HepG2 (cell line): ENCODE data around the gene S1PR2. TPM values are rescaled to one million over a fixed set of nuclear protein-coding genes. Genes with fewer than 3 reads are reported as not detected.
A peak's percentile ranks its signal among the peaks of the same experiment; 100 is the strongest.

Source experiments
- ATF4 ChIP-seq, 2 experiments: fragments of 450-650 bp in 1 of 2; sonication (generic) in 1 of 2; formaldehyde crosslinking; IDR thresholded peaks; 2 replicates each; pipeline versions ENCODE4 v1.5.0 to v1.8.0; 2020 to 2022; ENCODE audit warnings: mild to moderate bottlenecking in 1 of 2, missing genetic modification reagents in 1 of 2
- GMEB1 ChIP-seq: sonication (generic); formaldehyde crosslinking; IDR thresholded peaks from 2 replicates; pipeline ENCODE4 v1.5.1; 2020; ENCODE audit warnings: missing genetic modification reagents, mild to moderate bottlenecking, borderline replicate concordance
- KLF13 ChIP-seq: sonication (generic); formaldehyde crosslinking; IDR thresholded peaks from 2 replicates; pipeline ENCODE4 v1.4.0; 2020; ENCODE audit warnings: mild to moderate bottlenecking, missing genetic modification reagents
- KLF9 ChIP-seq: IDR thresholded peaks from 2 replicates; pipeline ENCODE4 v1.6.1; 2016; ENCODE audit warnings: low read depth
- NCOA5 ChIP-seq: sonication (generic); formaldehyde crosslinking; IDR thresholded peaks from 2 replicates; pipeline ENCODE4 v1.4.0; 2020; ENCODE audit warnings: missing genetic modification reagents
- NFE2 ChIP-seq: sonication (generic); formaldehyde crosslinking; IDR thresholded peaks from 2 replicates; pipeline ENCODE4 v1.4.0; 2020; ENCODE audit warnings: missing genetic modification reagents
- NFIC ChIP-seq: IDR thresholded peaks from 2 replicates; pipeline ENCODE4 v1.6.1; 2012; ENCODE audit warnings: mild to moderate bottlenecking, low read length, inconsistent platforms
- PATZ1 ChIP-seq: sonication (generic); formaldehyde crosslinking; IDR thresholded peaks from 2 replicates; pipeline ENCODE4 v1.4.0; 2020; ENCODE audit warnings: missing genetic modification reagents
- PAX8 ChIP-seq: sonication (generic); formaldehyde crosslinking; IDR thresholded peaks from 2 replicates; pipeline ENCODE4 v1.8.0; 2022; ENCODE audit warnings: mild to moderate bottlenecking, missing genetic modification reagents, borderline replicate concordance
- RCOR2 ChIP-seq: IDR thresholded peaks from 2 replicates; pipeline ENCODE4 v1.6.1; 2016; ENCODE audit warnings: missing biosample characterization, missing genetic modification reagents
- RFX1 ChIP-seq: fragments of 450-650 bp; IDR thresholded peaks from 2 replicates; pipeline ENCODE4 v1.6.1; 2017
- SALL2 ChIP-seq: sonication (generic); formaldehyde crosslinking; IDR thresholded peaks from 2 replicates; pipeline ENCODE4 v1.8.1; 2023; ENCODE audit warnings: mild to moderate bottlenecking, missing genetic modification reagents, inconsistent platforms
- SP2 ChIP-seq: sonication (generic); formaldehyde crosslinking; IDR thresholded peaks from 2 replicates; pipeline ENCODE4 v1.5.1; 2020; ENCODE audit warnings: mild to moderate bottlenecking, missing genetic modification reagents
- TEF ChIP-seq: sonication (generic); formaldehyde crosslinking; IDR thresholded peaks from 2 replicates; pipeline ENCODE4 v1.5.0; 2020; ENCODE audit warnings: missing genetic modification reagents
- ZBTB10 ChIP-seq: sonication (generic); formaldehyde crosslinking; IDR thresholded peaks from 2 replicates; pipeline ENCODE4 v1.4.0; 2020; ENCODE audit warnings: missing genetic modification reagents, borderline replicate concordance
- ZFP36L2 ChIP-seq: sonication (generic); formaldehyde crosslinking; IDR thresholded peaks from 2 replicates; pipeline ENCODE4 v1.4.0; 2020; ENCODE audit warnings: missing genetic modification reagents
- ZKSCAN1 ChIP-seq: fragments of 150-350 bp; IDR thresholded peaks from 2 replicates; pipeline ENCODE4 v1.6.1; 2014; ENCODE audit warnings: low read length
- ZNF678 ChIP-seq: sonication (generic); formaldehyde crosslinking; IDR thresholded peaks from 2 replicates; pipeline ENCODE4 v1.4.0; 2020; ENCODE audit warnings: mild to moderate bottlenecking, missing genetic modification reagents
- ZNF766 ChIP-seq: sonication (generic); formaldehyde crosslinking; IDR thresholded peaks from 2 replicates; pipeline ENCODE4 v1.5.0; 2020; ENCODE audit warnings: missing genetic modification reagents, borderline replicate concordance
- ZNF773 ChIP-seq: sonication (generic); formaldehyde crosslinking; IDR thresholded peaks from 2 replicates; pipeline ENCODE4 v1.4.0; 2020; ENCODE audit warnings: missing genetic modification reagents, borderline replicate concordance
- ZNF777 ChIP-seq: sonication (generic); formaldehyde crosslinking; IDR thresholded peaks from 2 replicates; pipeline ENCODE4 v1.4.0; 2020; ENCODE audit warnings: missing genetic modification reagents
- polyA plus RNA-seq, 8 experiments: library from polyadenylated mRNA; depleted of rRNA in 3 of 8; stranded (reverse) in 7 of 8; unstranded in 1 of 8; fragments of >200 nt; fragmentation: Illumina TruSeq in 4 of 8; extraction: Trizol in 4 of 8; gene quantifications; 2 replicates each; pipeline versions ENCODE4 v1.2.1 to v1.2.3, GENCODE V29; 2011 to 2016; ENCODE audit warnings: low read depth in 4 of 8, missing spikeins in 1 of 8, mixed read lengths in 1 of 8; ENCODE audit not compliant: insufficient read depth in 1 of 8
- total RNA-seq, 5 experiments: library from RNA; depleted of rRNA; stranded (reverse); fragments of >200 nt; fragmentation: Illumina TruSeq; extraction: Trizol; gene quantifications; 2 replicates each; pipeline ENCODE4 v1.2.3, GENCODE V29; 2016; ENCODE audit warnings: low read depth in 1 of 5

Gene S1PR2
- total and polyA plus RNA-seq, 2 of the 13 experiments (the other 11 are each of a cell fraction or from before 2014, with no cell fraction given), result 0.91 to 1.3 TPM

DNA sequence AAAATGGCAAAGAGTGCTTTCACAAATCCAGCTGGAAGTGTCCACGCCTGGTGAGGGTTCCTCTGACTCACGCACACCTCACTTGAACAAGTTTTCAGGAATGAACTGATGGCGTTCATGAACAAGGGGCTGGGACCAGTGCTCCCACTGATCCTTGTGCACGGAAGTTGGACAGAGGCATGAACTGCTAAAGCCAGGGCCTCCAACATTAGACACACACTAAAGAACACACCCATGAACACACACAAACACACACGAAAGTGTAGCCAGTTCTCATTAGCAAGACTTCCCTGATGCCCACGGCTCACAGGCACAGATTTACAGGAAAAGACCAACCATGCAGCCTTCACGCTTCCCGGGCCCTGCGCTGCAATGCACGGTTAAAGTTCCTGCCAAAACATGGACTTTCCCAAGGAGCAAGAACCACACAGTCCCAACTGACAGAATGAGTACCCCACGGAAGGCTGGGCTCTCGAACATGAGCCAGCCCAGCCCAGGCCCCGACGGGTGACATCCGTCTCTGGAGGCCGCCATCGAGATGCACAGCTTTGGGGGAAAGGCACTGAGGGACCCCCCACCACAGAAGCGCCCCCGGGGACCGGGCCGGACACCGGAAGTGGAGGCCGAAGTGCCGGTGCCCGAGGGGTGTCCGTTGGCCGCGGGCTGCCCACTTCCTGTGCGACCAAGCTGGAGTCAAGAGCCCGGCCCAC lies 37.2 kb downstream of the S1PR2 start (continued):
- TF ChIP-seq GMEB1 (CRISPR knock-in tag), result no peak
- no peak for TF ChIP-seq KLF13
- TF ChIP-seq ZFP36L2 (CRISPR knock-in tag), result no peak
- peak; percentile 94 for TF ChIP-seq PATZ1
- 0 out of 2 replicates have a peak, but pooled peaks have one; percentile 10 for TF ChIP-seq SALL2 (CRISPR knock-in tag)
- TF ChIP-seq ZKSCAN1, result no peak
- no peak for TF ChIP-seq NFE2 (CRISPR knock-in tag)
- TF ChIP-seq ATF4 (CRISPR knock-in tag; IDR thresholded peaks at IDR 0.05), result no peak
- TF ChIP-seq RCOR2 (CRISPR knock-in tag), result no peak
- no peak for TF ChIP-seq KLF9
- no peak for TF ChIP-seq NCOA5 (CRISPR knock-in tag)
- no peak for TF ChIP-seq ZNF678
- TF ChIP-seq ZNF777, result peak; percentile 76
- no peak for TF ChIP-seq PAX8 (CRISPR knock-in tag)
- TF ChIP-seq ZNF773 (CRISPR knock-in tag), result peak; percentile 60; the same call in 1 of the 2 replicates
- TF ChIP-seq ZBTB10 (CRISPR knock-in tag), result peak; percentile 70; the same call in 1 of the 2 replicates
- TF ChIP-seq NFIC, result no peak
- TF ChIP-seq RFX1, result no peak
- peak; percentile 65; the same call in 1 of the 2 replicates for TF ChIP-seq SP2 (CRISPR knock-in tag)
- TF ChIP-seq ZNF766 (CRISPR knock-in tag), result 0 out of 2 replicates have a peak, but pooled peaks have one; percentile 18
- no peak for TF ChIP-seq TEF (CRISPR knock-in tag)
